K562 (cell line): ENCODE measurements around the gene PMIS2. TPM values are rescaled to one million over a fixed set of nuclear protein-coding genes. Genes with fewer than 3 reads are reported as not detected.

Experiments
- CCAR2 ChIP-seq: fragments of 200-400 bp; formaldehyde crosslinking; IDR thresholded peaks from 2 replicates; pipeline ENCODE4 v1.6.1; 2017; ENCODE audit warnings: mild to moderate bottlenecking, low read depth, low read length
- EP400 ChIP-seq: fragments of 450-650 bp; IDR thresholded peaks from 2 replicates; pipeline ENCODE4 v1.6.1; 2017; ENCODE audit warnings: antibody characterized with exemption, mild to moderate bottlenecking, moderate library complexity
- FOXA3 ChIP-seq, 2 experiments: fragments of 450-650 bp in 1 of 2; sonication (generic) in 1 of 2; formaldehyde crosslinking; IDR thresholded peaks in 1 of 2; conservative IDR thresholded peaks in 1 of 2; 2 replicates each; pipeline versions ENCODE4 v1.4.0 to v1.8.0; 2020 to 2022; ENCODE audit warnings: mild to moderate bottlenecking in 2 of 2, missing genetic modification reagents in 1 of 2
- FOXM1 ChIP-seq, 2 experiments: fragments of 450-650 bp in 1 of 2; sonication (generic) in 1 of 2; formaldehyde crosslinking in 1 of 2; IDR thresholded peaks; 2 replicates each; pipeline versions ENCODE4 v1.6.1 to v1.9.0; 2017 to 2022; ENCODE audit warnings: low read depth in 2 of 2, mild to moderate bottlenecking in 2 of 2, missing genetic modification reagents in 1 of 2, moderate library complexity in 1 of 2
- HCFC1 ChIP-seq: IDR thresholded peaks from 2 replicates; pipeline ENCODE4 v1.6.1; 2012; ENCODE audit warnings: low read depth, low read length, improper control_type of control experiment
- HIVEP1 ChIP-seq: fragments of 250-450 bp; sonication (Bioruptor Pico); IDR thresholded peaks from 2 replicates; pipeline ENCODE4 v1.4.0; 2020; ENCODE audit warnings: mild to moderate bottlenecking
- KLF16 ChIP-seq: IDR thresholded peaks from 2 replicates; pipeline ENCODE4 v1.6.1; 2016; ENCODE audit warnings: antibody characterized with exemption
- LCOR ChIP-seq: sonication (generic); formaldehyde crosslinking; IDR thresholded peaks from 2 replicates; pipeline ENCODE4 v1.8.0; 2022; ENCODE audit warnings: mild to moderate bottlenecking, missing genetic modification reagents
- MYC ChIP-seq, 2 experiments: fragments of 250-450 bp in 1 of 2; sonication (Bioruptor Pico) in 1 of 2; IDR thresholded peaks; 2 replicates each; pipeline versions ENCODE4 v1.5.1 to v1.6.1; 2012 to 2021; ENCODE audit warnings: low read depth in 2 of 2, borderline replicate concordance in 1 of 2, improper control_type of control experiment in 1 of 2, low read length in 1 of 2, mild to moderate bottlenecking in 1 of 2, moderate library complexity in 1 of 2
- PCBP1 ChIP-seq: fragments of 200-400 bp; formaldehyde crosslinking; IDR thresholded peaks from 2 replicates; pipeline ENCODE4 v1.6.1; 2018; ENCODE audit warnings: mild to moderate bottlenecking, low read depth, low read length; ENCODE audit not compliant: poor library complexity, severe bottlenecking
- POU5F1 ChIP-seq: fragments of 150-350 bp; IDR thresholded peaks from 2 replicates; pipeline ENCODE4 v1.6.1; 2014; ENCODE audit warnings: borderline replicate concordance, low read length, low read depth, mild to moderate bottlenecking; ENCODE audit not compliant: partially characterized antibody
- PTBP1 ChIP-seq: fragments of 200-400 bp; formaldehyde crosslinking; IDR thresholded peaks from 2 replicates; pipeline ENCODE4 v1.6.1; 2017; ENCODE audit warnings: low read depth, low read length
- SAP30 ChIP-seq: fragments of 200-600 bp; sonication (generic); IDR thresholded peaks from 2 replicates; pipeline ENCODE4 v1.6.1; 2012; ENCODE audit warnings: borderline replicate concordance, low read depth, mild to moderate bottlenecking, moderate library complexity, low read length, control low read depth, inconsistent platforms; ENCODE audit not compliant: insufficient read depth, poor library complexity, severe bottlenecking
- SMARCC2 ChIP-seq: fragments of 450-650 bp; IDR thresholded peaks from 2 replicates; pipeline ENCODE4 v1.6.1; 2017; ENCODE audit warnings: antibody characterized with exemption, moderate library complexity, mild to moderate bottlenecking, low read depth
- SREBF2 ChIP-seq: sonication (generic); formaldehyde crosslinking; IDR thresholded peaks from 2 replicates; pipeline ENCODE4 v1.4.0; 2020; ENCODE audit warnings: mild to moderate bottlenecking, missing genetic modification reagents
- TCF7L2 ChIP-seq: fragments of 150-350 bp; IDR thresholded peaks from 2 replicates; pipeline ENCODE4 v1.6.1; 2016; ENCODE audit warnings: low read depth, mild to moderate bottlenecking, low read length, moderate library complexity
- U2AF1 ChIP-seq: fragments of 200-400 bp; formaldehyde crosslinking; optimal IDR thresholded peaks from 2 replicates; pipeline ENCODE3; 2017; ENCODE audit warnings: mild to moderate bottlenecking, low read depth, low read length, moderate library complexity
- UBTF ChIP-seq, 2 experiments: IDR thresholded peaks; 2 replicates each; pipeline ENCODE4 v1.6.1; 2012; ENCODE audit warnings: improper control_type of control experiment in 2 of 2, low read depth in 2 of 2, low read length in 2 of 2, borderline replicate concordance in 1 of 2
- ZBTB1 ChIP-seq: sonication (generic); formaldehyde crosslinking; IDR thresholded peaks from 2 replicates; pipeline ENCODE4 v1.8.1; 2023; ENCODE audit warnings: missing genetic modification reagents, low read depth, mild to moderate bottlenecking, borderline replicate concordance
- ZNF12 ChIP-seq: sonication (generic); formaldehyde crosslinking; IDR thresholded peaks from 2 replicates; pipeline ENCODE4 v1.4.0; 2020; ENCODE audit warnings: mild to moderate bottlenecking, missing genetic modification reagents
- ZNF121 ChIP-seq: sonication (generic); formaldehyde crosslinking; conservative IDR thresholded peaks from 2 replicates; pipeline ENCODE4 v1.8.0; 2022; ENCODE audit warnings: missing genetic modification reagents
- ZNF696 ChIP-seq: fragments of 250-450 bp; sonication (Bioruptor Pico); conservative IDR thresholded peaks from 2 replicates; pipeline ENCODE4 v1.4.0; 2020; ENCODE audit warnings: mild to moderate bottlenecking, moderate library complexity
- polyA plus RNA-seq, 8 experiments: library from polyadenylated mRNA; depleted of rRNA in 4 of 8; stranded (reverse) in 5 of 8; unstranded in 3 of 8; fragments of >200 nt; fragmentation: Nextera tagmentation in 2 of 8; fragmentation: Illumina TruSeq in 1 of 8; extraction: Ambion mirVana in 2 of 8; extraction: Trizol in 1 of 8; gene quantifications; 2 replicates each; pipeline versions ENCODE4 v1.2.1 to v1.2.3, GENCODE V29; 2011 to 2014; ENCODE audit warnings: inconsistent platforms in 1 of 8, missing spikeins in 1 of 8
- total RNA-seq, 7 experiments: library from RNA; depleted of rRNA in 6 of 7; stranded (reverse); fragments of >200 nt in 6 of 7; fragmentation: Illumina TruSeq in 2 of 7; extraction: Trizol in 2 of 7; gene quantifications; 2 replicates each; pipeline versions ENCODE4 v1.2.1 to v1.2.3, GENCODE V29; 2011 to 2021; ENCODE audit warnings: low replicate concordance in 1 of 7
- TF ChIP-seq, protein P1 (sequence below): fragments of 450-650 bp; formaldehyde crosslinking; conservative IDR thresholded peaks from 2 replicates; pipeline ENCODE4 v1.4.0; 2022; ENCODE audit warnings: mild to moderate bottlenecking, missing genetic modification characterization

PMIS2 gene
- total and polyA plus RNA-seq, 9 of the 15 experiments (the other 6 are each of a cell fraction or from before 2014, with no cell fraction given): not detected

DNA sequence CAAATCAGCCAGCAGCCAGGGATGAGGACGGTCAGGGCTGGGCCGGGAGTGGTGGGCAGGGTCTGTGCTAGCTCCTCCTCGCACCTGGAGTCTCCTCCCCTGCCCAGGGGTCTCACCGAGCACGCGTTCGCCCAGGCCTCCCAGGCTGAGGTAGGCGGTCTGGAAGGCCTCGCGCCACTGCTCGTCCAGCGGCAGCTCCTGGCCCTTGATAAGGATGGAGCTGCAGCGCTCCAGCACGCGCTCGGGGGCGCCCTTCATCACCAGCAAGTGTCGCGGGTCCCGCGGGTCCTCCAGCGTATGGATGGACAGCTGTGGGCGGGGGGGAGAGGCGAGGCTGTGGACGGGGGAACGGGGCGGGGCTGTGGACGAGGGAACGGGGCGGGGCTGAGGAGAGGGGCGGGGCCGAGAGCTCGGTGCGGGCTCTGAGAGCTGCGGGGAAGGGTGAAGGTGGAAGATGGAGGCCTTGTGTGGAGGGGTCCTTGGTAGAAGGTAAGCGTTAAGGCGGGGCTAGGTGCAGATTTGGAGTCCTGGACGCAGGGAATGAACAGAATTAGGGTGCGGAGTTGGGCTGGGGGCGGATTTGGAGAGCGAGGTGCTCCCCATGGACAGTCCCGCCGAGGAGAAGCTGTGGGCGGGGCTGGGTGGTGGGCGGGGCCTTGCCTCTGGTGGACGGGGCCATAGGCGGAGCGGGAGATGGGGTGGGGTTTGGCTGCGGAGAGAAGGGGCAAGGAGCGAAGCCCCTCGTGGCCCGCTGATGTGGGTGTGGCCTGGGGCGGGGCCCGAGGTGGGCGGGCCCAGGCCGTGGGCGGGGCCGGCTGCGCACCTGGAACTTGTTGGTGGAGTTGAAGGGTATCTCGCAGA is 28.2 kb upstream of the PMIS2 start (continued):
- TF ChIP-seq SAP30: no peak
- TF ChIP-seq SREBF2 (CRISPR knock-in tag): no peak
- peak; percentile 53 for TF ChIP-seq MYC (IDR thresholded peaks at IDR 0.05; ENCODE audit: low read depth, low read length)
- TF ChIP-seq MYC (CRISPR knock-in tag; IDR thresholded peaks at IDR 0.05; ENCODE audit: borderline replicate concordance, low read depth): no peak
- no peak for TF ChIP-seq LCOR
- TF ChIP-seq POU5F1: no peak
- TF ChIP-seq U2AF1: no peak
- TF ChIP-seq SMARCC2: no peak
- 0 out of 2 replicates have a peak, but pooled peaks have one; percentile 36 for TF ChIP-seq TCF7L2
- TF ChIP-seq ZNF121 (CRISPR knock-in tag): no peak
- TF ChIP-seq ZNF12 (CRISPR knock-in tag): 0 out of 2 replicates have a peak, but pooled peaks have one; percentile 39
- no peak for TF ChIP-seq PTBP1
- no peak for TF ChIP-seq PCBP1
- no peak for TF ChIP-seq EP400
- TF ChIP-seq KLF16: no peak
- TF ChIP-seq FOXM1 (IDR thresholded peaks at IDR 0.05; ENCODE audit: low read depth): no peak
- TF ChIP-seq FOXM1 (CRISPR knock-in tag; IDR thresholded peaks at IDR 0.05; ENCODE audit: low read depth): no peak
- no peak for TF ChIP-seq CCAR2
- no peak for TF ChIP-seq HIVEP1 (CRISPR knock-in tag)
- no peak for TF ChIP-seq ZBTB1 (CRISPR knock-in tag)
- TF ChIP-seq HCFC1: peak; percentile 48
- no peak for TF ChIP-seq FOXA3 (CRISPR knock-in tag; conservative IDR thresholded peaks at IDR 0.05 in 1 of 2, IDR thresholded peaks at IDR 0.05 in 1 of 2)
- no peak for TF ChIP-seq ZNF696 (CRISPR knock-in tag)
- 0 out of 4 replicates have a peak, but pooled peaks of 1 of the 2 experiments have one; percentile 20 for TF ChIP-seq UBTF (IDR thresholded peaks at IDR 0.05; ENCODE audit: borderline replicate concordance in 1 of 2, low read depth in 2 of 2, low read length in 2 of 2)
- TF ChIP-seq, protein P1, sequence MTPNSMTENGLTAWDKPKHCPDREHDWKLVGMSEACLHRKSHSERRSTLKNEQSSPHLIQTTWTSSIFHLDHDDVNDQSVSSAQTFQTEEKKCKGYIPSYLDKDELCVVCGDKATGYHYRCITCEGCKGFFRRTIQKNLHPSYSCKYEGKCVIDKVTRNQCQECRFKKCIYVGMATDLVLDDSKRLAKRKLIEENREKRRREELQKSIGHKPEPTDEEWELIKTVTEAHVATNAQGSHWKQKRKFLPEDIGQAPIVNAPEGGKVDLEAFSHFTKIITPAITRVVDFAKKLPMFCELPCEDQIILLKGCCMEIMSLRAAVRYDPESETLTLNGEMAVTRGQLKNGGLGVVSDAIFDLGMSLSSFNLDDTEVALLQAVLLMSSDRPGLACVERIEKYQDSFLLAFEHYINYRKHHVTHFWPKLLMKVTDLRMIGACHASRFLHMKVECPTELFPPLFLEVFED: no peak
